ENCODE results near the gene SLC6A4.

Gene SLC6A4

DNA sequence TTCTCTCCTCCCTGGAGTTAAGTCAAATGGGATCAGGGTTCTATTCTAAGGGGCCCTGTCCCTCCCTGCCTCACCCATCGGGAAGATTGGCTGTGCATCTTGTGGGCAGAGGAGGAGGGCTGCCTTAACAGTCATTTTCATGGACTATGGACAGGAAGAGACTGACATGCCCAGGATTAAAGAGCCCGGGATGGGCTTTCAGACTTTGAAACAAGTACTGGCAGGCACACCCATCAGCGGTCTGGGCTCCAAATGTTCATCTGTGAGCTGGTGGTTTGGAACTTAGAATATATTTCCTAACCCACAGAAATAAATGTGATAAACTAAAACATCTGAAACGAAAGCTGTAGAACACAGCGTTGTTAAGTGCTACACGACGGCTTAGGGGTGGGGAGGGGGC lies 6.5 kb downstream of the SLC6A4 start:
- TF ChIP-seq RAD21 (IDR thresholded peaks at IDR 0.05; ENCODE audit: low read depth) (no peak), TAF1 (IDR thresholded peaks at IDR 0.05; ENCODE audit: low read depth) (no peak), CEBPB (IDR thresholded peaks at IDR 0.05) (no peak), YY1 (IDR thresholded peaks at IDR 0.05; ENCODE audit: low read depth) (no peak), FOXM1 (IDR thresholded peaks at IDR 0.05; ENCODE audit: borderline replicate concordance, low read depth) (no peak), ZBTB7A (IDR thresholded peaks at IDR 0.05; ENCODE audit: low read depth) (no peak), TEAD4 (IDR thresholded peaks at IDR 0.05) (no peak), EP300 (IDR thresholded peaks at IDR 0.05; ENCODE audit: borderline replicate concordance) (no peak), CREB1 (IDR thresholded peaks at IDR 0.05; ENCODE audit: low read depth) (no peak), TCF12 (IDR thresholded peaks at IDR 0.05; ENCODE audit: low read depth) (no peak)
- TF ChIP-seq, protein P1, sequence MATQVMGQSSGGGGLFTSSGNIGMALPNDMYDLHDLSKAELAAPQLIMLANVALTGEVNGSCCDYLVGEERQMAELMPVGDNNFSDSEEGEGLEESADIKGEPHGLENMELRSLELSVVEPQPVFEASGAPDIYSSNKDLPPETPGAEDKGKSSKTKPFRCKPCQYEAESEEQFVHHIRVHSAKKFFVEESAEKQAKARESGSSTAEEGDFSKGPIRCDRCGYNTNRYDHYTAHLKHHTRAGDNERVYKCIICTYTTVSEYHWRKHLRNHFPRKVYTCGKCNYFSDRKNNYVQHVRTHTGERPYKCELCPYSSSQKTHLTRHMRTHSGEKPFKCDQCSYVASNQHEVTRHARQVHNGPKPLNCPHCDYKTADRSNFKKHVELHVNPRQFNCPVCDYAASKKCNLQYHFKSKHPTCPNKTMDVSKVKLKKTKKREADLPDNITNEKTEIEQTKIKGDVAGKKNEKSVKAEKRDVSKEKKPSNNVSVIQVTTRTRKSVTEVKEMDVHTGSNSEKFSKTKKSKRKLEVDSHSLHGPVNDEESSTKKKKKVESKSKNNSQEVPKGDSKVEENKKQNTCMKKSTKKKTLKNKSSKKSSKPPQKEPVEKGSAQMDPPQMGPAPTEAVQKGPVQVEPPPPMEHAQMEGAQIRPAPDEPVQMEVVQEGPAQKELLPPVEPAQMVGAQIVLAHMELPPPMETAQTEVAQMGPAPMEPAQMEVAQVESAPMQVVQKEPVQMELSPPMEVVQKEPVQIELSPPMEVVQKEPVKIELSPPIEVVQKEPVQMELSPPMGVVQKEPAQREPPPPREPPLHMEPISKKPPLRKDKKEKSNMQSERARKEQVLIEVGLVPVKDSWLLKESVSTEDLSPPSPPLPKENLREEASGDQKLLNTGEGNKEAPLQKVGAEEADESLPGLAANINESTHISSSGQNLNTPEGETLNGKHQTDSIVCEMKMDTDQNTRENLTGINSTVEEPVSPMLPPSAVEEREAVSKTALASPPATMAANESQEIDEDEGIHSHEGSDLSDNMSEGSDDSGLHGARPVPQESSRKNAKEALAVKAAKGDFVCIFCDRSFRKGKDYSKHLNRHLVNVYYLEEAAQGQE (IDR thresholded peaks at IDR 0.05; ENCODE audit: low read depth): no peak
- TF ChIP-seq, protein P2, sequence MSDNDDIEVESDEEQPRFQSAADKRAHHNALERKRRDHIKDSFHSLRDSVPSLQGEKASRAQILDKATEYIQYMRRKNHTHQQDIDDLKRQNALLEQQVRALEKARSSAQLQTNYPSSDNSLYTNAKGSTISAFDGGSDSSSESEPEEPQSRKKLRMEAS (IDR thresholded peaks at IDR 0.05): no peak
- TF ChIP-seq, protein P3, sequence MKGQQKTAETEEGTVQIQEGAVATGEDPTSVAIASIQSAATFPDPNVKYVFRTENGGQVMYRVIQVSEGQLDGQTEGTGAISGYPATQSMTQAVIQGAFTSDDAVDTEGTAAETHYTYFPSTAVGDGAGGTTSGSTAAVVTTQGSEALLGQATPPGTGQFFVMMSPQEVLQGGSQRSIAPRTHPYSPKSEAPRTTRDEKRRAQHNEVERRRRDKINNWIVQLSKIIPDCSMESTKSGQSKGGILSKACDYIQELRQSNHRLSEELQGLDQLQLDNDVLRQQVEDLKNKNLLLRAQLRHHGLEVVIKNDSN (IDR thresholded peaks at IDR 0.05): no peak

DNA sequence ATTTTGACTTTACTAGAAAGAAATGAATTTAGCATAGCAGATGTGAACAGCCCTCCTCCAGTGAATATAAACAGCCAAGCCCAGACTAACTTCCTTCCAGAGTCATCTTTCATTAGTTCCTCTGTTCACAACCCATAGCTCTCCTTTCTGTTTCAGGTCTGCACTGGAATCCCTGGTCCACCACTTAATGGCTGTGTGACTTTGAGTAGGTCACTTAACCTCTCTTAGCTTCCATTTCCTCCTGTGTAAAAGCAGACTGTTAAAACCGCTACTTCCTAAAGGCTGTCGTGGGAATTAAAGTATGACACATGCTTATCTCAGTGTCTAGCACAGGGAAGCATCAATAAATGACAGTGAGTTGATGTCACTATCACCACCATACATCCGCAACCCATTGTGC lies 7.5 kb downstream of the SLC6A4 start:
- TF ChIP-seq TCF12 (IDR thresholded peaks at IDR 0.05; ENCODE audit: low read depth): no peak

DNA sequence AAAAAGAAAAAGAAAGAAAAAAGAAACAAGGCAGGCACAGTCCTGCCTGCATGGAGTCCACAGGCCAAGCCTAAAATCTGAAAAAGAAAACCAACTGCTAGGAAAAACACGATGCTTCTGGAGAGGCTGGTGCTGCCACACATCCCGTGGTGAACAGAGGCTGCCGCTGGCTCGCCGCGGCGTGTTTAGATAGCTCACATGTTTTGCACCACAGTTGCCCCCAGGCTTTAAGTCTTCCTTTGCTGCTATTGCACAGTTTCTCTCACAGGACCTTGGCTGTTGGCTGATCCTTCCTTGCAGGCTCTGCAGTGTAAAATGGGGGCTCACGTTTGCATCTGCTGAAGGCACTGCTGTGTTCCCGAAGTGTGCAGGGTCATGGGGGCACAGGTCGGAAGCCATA lies 8.6 kb downstream of the SLC6A4 start:
- TF ChIP-seq, protein P3 (IDR thresholded peaks at IDR 0.05): no peak
- no peak for TF ChIP-seq TCF12 (IDR thresholded peaks at IDR 0.05; ENCODE audit: low read depth)
- no peak for TF ChIP-seq NFIC (IDR thresholded peaks at IDR 0.05)
- TF ChIP-seq TEAD4 (IDR thresholded peaks at IDR 0.05): no peak

DNA sequence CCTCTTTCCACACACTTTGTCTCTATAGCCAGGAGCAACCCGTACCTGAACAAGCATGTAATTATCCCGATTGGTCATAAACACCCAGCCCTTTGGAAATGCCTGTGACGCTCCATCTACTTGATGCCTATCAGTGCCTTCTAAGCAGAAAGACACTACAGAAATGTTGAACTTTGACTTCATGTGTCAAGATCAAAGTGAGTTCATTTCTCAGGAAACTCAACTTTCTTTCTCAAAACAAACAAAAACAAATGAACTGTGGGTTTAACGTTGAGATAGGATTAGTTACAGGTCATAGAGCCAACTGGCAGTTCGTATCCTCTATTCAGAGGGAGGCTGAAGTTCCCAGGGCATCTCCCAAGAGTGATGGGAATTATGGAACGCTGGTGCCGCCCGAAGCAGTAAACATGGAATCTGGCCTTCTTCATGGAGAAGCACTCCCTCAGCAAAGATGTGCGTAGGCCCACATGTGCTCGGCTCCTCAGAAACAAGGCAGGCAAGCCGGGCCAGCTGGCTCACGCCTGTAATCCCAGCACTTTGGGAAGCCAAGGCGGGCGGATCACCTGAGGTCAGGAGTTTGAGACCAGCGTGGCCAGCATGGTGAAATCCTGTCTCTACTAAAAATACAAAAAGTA lies 9.5 kb downstream of the SLC6A4 start:
- TF ChIP-seq TAF1 (IDR thresholded peaks at IDR 0.05; ENCODE audit: low read depth) (no peak), CREB1 (IDR thresholded peaks at IDR 0.05; ENCODE audit: low read depth) (no peak), TCF12 (IDR thresholded peaks at IDR 0.05; ENCODE audit: low read depth) (no peak), FOXM1 (IDR thresholded peaks at IDR 0.05; ENCODE audit: borderline replicate concordance, low read depth) (no peak), EP300 (IDR thresholded peaks at IDR 0.05; ENCODE audit: borderline replicate concordance) (no peak), ZBTB7A (IDR thresholded peaks at IDR 0.05; ENCODE audit: low read depth) (no peak), YY1 (IDR thresholded peaks at IDR 0.05; ENCODE audit: low read depth) (no peak), EGR1 (IDR thresholded peaks at IDR 0.05) (no peak), CEBPB (IDR thresholded peaks at IDR 0.05) (no peak), RAD21 (IDR thresholded peaks at IDR 0.05; ENCODE audit: low read depth) (no peak), NFIC (IDR thresholded peaks at IDR 0.05) (no peak), TEAD4 (IDR thresholded peaks at IDR 0.05) (no peak)
- TF ChIP-seq, protein P3 (IDR thresholded peaks at IDR 0.05): no peak
- TF ChIP-seq, protein P2 (IDR thresholded peaks at IDR 0.05): no peak
- TF ChIP-seq, protein P1 (IDR thresholded peaks at IDR 0.05; ENCODE audit: low read depth): no peak

DNA sequence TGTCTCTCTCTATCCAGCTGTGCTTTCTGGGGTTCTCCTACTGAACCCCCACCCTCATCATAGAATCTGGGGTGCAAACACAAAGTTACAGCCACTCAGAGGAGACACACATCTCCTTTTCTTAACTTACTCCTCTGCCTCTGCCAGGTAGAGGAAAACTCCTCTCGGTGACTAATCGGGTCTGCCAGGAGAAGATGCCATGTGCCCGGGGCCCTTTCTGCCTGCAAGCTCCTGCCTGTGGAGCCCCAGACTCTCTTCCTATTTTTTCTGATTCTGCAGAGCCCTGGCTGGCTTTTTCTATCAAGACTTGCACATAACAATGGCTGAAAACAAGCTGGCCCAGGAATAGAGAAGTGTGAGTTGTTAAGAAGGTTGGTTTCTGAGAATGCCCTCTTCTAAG lies 10.4 kb downstream of the SLC6A4 start:
- TF ChIP-seq FOXM1 (IDR thresholded peaks at IDR 0.05; ENCODE audit: borderline replicate concordance, low read depth): no peak
- TF ChIP-seq, protein P3 (IDR thresholded peaks at IDR 0.05): no peak
- TF ChIP-seq CEBPB (IDR thresholded peaks at IDR 0.05): no peak
- TF ChIP-seq, protein P1 (IDR thresholded peaks at IDR 0.05; ENCODE audit: low read depth): no peak
- no peak for TF ChIP-seq EGR1 (IDR thresholded peaks at IDR 0.05)
- no peak for TF ChIP-seq YY1 (IDR thresholded peaks at IDR 0.05; ENCODE audit: low read depth)
- TF ChIP-seq, protein P2 (IDR thresholded peaks at IDR 0.05): no peak
- no peak for TF ChIP-seq TAF1 (IDR thresholded peaks at IDR 0.05; ENCODE audit: low read depth)
